Kasumi-1 (cell line): ENCODE data around the gene PHC2.

ENCODE experiments used
- DNase-seq, 2 experiments: peaks; one replicate each; lab custom pipeline; 2025; lab: John Stamatoyannopoulos, UW

PHC2 gene, protein sequence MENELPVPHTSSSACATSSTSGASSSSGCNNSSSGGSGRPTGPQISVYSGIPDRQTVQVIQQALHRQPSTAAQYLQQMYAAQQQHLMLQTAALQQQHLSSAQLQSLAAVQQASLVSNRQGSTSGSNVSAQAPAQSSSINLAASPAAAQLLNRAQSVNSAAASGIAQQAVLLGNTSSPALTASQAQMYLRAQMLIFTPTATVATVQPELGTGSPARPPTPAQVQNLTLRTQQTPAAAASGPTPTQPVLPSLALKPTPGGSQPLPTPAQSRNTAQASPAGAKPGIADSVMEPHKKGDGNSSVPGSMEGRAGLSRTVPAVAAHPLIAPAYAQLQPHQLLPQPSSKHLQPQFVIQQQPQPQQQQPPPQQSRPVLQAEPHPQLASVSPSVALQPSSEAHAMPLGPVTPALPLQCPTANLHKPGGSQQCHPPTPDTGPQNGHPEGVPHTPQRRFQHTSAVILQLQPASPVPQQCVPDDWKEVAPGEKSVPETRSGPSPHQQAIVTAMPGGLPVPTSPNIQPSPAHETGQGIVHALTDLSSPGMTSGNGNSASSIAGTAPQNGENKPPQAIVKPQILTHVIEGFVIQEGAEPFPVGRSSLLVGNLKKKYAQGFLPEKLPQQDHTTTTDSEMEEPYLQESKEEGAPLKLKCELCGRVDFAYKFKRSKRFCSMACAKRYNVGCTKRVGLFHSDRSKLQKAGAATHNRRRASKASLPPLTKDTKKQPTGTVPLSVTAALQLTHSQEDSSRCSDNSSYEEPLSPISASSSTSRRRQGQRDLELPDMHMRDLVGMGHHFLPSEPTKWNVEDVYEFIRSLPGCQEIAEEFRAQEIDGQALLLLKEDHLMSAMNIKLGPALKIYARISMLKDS

DNA sequence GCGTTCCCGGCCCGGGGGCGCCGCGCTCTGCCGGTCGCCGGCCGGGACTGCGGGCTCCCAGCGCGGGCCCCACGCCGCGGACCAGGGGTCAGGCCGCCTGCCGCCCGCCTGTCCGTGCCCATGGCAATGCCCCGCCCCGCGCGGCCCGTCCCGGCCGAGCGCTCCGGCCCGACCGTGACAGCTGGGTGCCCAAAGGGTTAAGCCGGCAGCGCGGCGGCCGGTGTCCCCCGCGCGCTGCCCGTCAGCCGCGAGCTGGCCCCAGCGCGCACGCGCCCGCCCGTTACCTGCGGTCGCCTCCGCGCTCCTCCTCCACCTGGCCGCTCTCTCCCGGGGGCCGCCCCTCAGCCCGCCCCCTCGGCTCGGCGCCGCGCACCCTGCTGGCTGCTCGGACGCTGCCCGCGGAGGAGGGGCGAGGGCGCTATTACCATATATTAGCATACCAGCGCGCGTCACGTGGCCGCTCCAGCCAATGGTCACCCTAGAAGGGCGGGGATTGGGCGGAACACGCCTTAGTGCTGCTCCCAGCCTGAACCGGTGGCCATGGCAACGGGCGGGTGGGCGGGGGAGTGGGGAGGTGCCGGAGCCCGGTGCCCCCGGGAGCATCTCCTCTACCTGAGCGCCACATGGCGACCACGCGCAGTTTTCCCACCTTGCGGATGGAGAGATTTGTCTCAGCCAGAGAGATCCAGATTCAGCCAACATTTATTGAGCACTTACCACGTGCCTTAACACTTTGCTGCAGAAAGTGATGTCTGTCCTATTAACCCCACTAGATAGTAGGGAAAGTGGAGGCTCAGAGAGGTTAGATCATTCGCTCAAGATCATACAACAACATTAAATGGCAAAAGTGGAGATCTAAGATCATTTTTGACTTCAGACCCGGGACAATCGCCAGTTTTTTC lies at the start of gene PHC2:
Gene PHC2, minus strand, starts transcription at position 404 of the 902 bp plus-strand sequence. CDS start 55,556 bp downstream, outside the sequence.
- DNase-seq = peak; percentile 91 to 96

DNA sequence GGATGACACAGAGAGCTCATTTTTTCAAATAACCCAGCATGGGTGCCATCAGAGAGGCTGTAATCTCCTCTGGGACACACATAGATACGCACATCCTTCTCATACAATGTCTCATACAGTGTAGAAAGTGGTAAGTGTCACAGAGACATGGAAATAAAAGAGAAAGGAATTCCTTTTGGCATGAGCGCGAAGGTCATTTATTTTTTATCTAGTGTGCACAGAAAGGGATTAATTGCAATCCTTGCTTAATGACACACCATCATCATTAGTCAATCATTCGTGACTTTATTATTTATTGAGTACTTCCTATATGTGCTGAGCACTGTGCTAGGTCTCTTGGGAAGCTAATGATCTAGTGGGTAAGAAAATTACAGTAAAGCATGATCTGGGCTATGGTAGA lies 46.6 kb upstream of the PHC2 start:
- DNase-seq = no peak

DNA sequence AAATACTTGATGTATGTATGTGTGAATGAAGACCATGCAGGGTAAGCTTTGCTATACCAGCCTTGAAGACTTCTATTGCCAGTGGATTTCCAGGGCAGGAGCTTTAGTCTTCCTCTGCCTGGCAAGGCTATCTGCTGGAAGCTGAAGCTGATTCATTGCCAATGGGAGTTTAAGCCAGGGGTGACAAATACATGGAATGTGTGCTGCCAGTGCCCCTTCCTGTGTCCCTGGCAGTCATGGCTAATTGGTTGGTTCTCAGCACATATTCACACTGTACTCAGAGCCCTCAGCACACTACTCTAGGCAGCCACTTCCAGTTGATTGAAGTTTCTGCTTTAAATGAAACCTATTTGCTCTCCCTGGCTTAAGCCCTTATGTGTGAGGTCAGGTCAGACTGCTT lies 43.0 kb upstream of the PHC2 start:
- no peak for DNase-seq

DNA sequence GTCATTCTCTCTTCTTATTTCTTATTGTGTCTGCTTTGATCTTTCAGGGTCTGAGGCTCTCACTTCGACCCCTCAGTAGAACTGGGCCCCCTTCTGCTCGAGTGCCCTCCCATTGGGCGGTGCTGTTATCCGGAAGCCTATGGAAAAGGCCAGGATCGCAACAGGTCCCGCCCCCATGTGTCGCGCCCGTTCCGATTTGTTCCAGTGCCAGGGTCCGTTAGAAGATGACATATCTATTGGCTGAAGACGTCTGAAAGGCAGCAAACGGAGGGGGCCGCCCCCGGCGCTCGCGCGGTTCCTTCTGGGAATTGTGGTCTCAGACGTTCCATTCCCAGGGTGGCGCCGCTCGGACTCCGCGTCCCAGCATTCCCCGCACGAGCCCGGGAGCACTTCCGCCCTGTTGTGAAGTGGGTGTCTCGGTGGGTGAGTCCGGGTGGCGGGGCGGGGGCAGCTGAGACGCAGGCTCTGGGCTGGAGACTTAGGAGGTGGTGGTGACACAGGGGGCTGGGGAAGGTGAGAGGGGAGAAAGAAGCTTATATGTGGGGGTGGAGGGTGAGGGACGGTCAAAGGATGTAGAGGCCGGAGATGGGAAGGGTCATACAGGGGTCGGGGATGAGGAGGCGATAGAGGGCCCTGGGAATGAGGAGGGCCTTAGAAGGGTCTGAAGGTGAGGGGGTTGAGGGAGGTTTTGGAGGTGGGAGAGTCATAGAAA lies 41.5 kb upstream of the PHC2 start, which contains the start of gene ZSCAN20:
Gene ZSCAN20, plus strand, starts transcription at position 377 of the 712 bp plus-strand sequence. CDS start 6,644 bp downstream, outside the sequence.
- peak; percentile 99 for DNase-seq

DNA sequence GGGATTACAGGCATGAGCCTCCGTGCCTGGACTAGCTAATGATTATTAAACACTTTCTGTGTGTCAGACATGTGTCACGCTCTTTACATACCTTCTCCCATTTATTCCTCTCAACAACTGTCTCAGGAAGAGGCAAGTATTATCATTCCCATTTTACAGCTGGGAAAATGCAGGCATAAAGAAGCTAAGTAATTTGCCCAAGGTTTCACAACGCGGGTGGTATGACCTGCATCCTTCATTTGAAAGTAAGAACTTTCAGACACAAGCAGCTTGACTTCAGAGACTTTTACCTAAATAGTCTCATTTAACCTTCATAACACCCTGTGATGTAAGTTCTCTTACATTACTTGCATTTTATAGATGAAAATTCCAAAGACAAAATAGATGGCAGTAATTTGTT lies 40.5 kb upstream of the PHC2 start:
- no peak for DNase-seq

DNA sequence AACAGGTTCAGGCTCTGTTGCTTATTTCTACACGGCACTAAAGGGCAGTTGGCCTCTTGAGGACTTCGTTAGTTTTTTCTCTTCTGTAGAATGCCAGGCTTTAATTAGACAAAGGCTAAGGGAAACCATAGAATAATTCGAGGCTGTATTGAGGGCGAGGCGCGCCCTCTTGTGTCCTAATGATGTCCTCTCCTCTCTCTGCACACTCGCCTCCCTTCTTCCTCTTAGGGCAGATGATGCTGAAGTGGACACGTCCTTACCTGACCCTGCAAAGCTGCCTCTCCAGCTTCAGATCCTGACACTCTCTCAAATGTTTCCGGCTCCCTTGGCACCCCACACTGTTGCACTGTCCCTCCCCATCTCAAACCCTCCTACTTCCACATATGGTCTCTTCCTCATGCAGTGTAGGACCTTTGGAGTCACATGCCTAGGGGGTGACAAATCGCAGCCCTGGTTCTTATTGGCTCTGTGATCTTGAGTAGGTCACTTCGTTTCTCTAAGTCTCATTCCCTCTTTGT lies 39.7 kb upstream of the PHC2 start:
- peak; percentile 86 to 91 for DNase-seq

DNA sequence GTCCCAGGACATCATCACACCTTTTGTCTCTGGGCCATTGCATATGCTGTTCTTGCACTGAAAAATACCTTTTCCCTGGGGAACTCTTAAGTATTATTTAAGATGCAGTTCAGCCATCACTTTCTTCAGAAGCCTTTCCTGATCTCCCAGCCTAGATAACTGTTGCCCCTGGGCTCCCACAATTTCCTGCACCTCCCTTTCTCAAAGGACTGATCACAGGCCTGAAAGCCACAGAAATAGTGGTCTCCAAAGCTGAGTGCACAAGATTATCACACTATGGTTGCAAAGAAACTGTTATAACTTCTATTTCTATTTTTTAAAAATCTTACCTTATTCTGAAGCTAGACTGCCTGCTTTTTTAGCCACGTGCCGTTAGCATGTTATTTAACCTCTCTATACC lies 38.8 kb upstream of the PHC2 start:
- DNase-seq = no peak

DNA sequence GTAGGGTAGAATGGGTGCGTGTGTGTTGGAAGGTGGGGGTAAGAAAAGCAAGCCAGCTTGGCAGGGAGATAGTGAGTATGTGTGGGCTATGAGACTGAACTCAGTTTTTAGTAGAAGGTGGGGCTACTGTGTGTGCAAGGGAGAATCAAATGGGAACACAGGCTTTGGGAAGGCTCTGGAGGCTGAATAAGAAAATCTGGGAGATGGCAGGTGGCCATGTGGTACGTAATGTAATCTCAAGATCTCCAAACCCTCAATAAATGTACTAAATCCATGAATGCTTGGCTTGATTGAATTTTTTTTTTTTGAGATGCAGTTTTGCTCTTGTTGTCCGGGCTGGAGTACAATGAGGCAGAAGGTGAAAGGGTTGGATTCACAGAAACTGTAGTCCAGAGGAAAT lies 38.1 kb upstream of the PHC2 start:
- DNase-seq = no peak

DNA sequence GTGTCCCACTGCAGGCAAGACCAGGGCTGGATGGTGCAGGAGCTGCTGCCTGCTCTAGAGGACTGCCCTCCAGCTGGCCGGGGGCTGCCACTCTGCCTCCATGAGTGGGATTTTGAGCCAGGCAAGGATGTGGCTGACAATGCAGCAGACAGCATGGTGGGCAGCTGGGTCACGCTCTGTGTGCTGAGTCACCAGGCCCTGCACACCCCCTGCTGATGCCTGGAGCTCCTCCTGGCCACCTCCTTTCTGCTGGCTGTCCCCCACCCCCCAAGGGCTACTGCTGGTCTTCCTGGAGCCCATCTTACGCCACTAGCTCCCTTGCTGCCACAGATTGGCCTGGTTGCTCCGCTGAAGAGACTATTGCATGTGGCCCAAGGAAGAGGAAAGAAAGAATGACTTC lies 37.6 kb upstream of the PHC2 start:
- no peak for DNase-seq

DNA sequence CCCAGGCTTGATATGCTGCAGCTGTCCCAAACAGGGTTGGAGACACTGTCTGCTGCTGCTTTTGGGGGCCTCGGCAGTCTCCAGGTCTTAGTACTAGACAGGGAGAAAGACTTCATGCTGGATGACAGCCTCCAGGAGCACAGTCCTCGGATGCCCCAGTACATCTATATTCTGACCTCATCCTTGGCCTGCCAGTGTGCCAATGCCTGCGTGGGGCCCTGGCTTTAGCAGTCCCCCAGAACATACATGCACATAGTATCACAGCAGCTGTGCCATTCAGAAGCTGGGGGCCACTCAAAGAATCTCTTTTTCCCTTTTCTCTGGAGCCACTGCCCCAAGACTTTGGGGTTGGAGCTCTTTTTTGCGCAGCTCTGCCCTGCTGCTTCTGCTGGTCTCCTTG lies 37.1 kb upstream of the PHC2 start:
- DNase-seq = no peak

DNA sequence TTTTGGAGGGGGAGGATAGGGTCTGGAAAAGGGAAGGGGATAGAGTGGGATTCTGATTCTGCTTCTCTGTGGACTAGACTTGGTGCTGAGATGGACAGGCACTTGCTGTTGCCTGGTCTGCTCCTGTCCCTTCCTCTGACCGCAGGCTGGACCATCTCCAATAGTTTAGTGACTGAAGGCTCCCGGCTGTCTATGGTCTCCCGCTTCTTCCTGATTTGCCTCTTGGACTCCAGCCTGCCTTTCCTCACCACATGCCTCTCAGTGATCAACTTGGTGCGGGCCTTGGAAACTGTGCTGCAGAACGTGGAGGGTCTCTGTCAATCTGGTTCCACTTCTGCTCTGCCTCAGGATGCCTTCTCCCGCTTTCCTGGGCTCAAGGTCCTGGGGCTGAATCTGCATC lies 35.3 kb upstream of the PHC2 start:
- no peak for DNase-seq

DNA sequence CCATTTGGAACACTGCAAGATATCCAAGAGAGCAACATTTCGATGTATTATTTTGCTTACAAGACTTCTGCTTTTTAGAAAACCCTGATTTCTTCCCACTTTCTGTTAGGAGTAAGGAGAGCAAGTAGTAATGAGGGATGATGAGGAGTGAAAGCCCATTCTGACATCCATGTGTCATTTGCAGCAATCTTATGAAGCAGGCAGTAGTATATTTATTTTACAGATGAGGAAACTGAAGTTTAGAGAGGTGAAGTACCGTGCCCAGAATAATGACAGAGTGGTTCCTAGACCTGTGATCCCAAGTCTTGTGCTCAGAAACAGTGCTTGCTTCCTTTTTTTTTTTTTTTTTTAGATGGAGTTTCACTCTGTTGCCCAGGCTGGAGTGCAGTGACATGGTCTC lies 34.4 kb upstream of the PHC2 start:
- no peak for DNase-seq

DNA sequence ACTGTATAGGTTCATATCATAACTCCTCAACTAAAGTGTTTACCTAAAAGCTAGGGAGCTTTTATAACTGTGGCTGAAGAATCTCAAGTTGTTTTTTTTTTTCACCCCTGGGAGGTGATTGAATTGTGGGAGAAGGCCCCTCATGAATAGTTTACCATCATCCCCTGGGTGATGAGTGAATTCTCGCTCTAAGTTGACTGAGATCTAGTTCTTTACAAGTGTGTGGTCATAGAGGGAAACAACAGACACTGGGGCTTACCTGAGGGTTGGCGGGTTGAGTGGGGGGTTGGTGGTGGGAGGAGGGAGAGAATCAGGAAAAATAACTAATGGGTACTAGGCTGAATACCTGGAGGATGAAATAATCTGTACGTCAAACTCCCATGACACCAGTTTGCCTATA lies 33.7 kb upstream of the PHC2 start:
- no peak for DNase-seq

DNA sequence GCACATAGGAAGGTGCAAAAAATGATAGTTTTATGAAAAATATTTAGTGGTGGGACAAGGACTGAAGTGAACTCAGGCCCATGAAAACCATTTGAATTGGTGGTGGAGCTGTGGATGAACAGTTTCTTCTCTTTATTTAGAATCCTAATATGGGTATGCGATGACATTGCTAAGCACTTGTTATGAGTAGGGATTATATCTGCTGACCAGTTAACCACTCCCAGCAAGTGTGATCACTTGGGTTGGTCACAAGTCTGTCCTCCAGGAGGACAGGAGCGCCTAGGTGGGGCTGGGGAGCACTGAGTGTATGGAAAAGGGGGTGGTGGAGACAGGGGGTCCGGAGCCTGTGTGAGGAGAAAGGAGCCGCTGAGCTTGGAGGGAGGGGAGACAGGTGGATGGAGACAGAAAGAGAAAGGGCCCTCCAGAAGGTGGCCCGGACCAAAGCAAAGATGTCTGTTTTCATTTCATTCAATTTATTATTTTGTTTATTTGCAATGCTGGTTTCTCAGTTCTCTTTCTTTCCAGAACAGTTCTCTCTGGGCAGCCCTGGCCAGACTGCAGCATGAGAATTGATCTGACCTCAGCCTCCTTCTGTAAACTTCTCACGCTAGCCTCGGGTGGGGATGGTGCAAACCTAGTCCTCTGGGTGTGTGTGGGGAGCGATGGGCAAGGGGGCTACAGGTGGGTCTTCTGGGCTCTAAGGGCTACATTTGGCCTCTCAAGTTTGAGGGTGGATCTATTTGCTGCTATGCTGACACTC lies 31.7 kb upstream of the PHC2 start:
- no peak for DNase-seq

DNA sequence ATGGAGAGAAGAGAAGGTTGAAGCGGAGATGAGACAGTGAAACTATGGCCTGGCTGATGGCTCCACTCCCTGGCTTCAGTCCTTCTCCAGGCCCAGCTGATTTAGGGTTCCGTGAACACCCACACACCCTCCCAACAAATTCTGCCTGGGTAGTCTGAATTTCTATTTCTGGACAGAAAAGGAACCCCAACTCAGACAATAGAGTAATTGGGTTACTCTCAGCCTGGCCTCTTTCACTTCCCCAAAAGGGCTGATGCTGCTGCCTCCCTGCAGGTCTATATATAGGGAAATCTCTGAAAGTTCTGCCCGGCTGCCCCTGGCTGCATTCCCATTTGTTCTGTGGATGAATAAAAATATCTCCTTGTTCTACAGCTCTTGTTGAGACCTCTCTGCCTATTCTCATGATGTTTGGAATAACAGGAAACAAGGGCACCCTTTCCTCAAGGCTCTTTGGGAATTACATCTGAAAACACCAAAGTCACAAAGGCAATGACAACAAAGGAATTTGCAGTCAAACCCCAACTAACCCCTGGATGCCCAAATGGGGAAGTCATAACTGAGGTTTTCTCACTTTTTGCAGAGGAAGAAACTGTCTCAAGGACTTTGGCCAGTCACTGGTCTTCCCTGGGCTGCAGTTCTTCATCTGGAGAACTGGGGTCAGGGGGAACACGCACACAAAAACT lies 30.2 kb upstream of the PHC2 start:
- peak; percentile 29 to 44 for DNase-seq

DNA sequence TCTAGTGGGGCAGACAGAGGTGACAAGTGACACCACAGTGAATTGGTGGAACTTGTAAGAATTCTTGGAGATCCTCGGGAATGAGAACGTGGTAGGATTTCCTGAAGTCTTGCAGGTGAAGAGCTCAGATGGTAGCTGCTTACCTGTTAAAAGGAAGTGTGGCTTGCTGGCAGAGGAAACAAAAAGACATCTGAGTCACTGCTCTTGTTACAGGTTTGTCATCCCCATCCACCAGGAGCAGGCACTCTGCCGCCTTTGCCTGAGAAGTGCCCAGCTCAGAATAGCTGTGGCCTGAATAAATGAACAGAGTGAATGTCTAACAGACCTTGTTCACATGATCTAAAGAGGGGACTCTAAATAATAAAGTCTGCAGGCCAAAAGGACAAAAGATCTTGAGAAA lies 29.2 kb upstream of the PHC2 start:
- DNase-seq = no peak

DNA sequence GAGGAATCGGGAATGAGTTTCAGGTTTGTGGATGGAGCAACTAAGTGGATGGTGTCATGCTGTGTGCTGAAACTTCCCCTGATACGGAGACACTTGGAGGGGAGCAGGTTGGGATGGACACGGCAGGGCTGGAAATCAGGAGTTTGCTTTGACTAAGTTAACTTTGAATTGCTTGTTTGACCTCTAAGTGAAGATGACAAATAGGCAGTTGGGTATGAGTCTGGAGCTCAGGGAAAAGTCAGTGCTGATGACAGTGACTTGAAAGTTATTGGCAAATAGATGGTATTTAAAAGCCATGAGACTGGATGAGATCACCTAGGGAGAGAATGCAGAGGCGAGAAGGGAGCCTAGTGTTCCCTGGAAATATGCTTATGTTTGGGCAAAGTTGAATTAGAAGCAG lies 28.8 kb upstream of the PHC2 start:
- no peak for DNase-seq

DNA sequence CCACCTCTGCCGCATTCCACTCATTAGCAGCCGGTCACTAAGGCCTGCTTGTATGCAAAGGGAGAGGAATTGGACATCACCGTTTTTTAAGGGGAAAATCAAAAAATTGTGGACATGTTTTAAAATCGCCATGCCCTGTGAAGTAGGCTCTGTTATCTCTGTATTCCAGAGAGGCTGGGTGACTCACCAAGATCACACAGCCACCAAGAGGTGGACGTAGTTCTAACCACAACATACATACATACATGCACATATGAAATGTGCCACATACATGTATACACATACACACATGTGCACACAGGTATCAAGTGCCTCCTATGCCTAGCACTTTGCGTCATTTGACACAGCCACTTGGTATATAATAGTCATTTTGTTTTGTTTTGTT lies 25.6 kb upstream of the PHC2 start:
- no peak for DNase-seq

DNA sequence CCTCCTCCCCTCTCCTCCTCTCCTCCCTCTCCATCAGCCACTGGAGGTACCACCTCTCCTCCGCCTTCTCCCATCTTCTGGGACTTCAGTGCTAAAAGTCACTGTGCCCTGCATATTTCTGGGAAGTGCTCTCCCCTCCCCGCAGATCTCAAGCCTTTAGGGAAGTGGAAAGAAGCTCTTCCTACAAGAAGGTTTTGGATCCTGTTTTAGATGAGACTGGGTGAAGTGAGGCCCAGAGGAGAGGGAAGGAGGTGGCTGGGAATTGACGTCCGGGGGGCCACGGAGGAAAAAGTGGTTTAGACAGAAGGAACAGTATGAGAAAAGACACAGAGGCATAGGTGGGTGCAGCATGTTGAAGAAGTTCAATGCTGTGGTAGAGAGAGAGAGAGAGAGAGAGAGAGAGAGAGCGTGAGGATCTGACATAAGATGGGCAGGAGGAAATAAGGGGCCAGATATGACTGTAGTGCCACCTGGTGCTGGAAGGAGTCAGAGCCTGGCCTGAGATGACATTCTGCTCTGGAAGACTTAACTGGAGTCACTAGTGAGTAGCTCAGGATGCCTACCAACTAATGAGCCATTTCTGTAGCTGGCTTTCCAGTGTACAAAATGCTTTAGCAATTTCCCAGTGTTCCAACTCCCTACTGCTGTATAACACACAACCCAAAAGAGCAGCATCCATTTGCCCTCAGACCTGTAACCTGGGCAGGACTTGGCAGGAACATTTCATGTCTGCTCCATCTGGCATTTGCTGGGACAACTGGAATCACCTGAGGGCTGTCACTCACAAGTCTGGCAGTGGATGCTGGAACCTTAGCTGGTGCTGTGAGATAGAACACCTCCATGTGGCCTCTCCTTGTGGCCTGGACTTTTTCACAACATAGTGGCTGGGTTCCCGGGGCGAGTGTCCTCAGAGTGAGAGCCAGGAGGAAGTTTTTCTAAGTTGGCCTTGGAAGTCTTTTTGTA lies 24.9 kb upstream of the PHC2 start:
- DNase-seq = peak; percentile 79 to 85
